Activated naive CD4-positive, alpha-beta T cell treated with anti-CD3 and anti-CD28 coated beads for 36 hours (primary cell): ENCODE results near the gene NSMF. TPM values are rescaled to one million over a fixed set of nuclear protein-coding genes. Genes with fewer than 3 reads are reported as not detected.
A peak's percentile ranks its signal among the peaks of the same experiment; 100 is the strongest.
"Not testable (repeated sequence)": the region's sequence is repeated elsewhere in the genome, so short reads cannot be mapped to it uniquely, and the experiment has no call there.

Experiments
- CTCF ChIA-PET: fragments of 350-600 bp; sonication (Branson Sonifier 250); formaldehyde crosslinking; loops from one replicate; lab custom pipeline; 2021; ENCODE audit warnings: antibody characterized with exemption; lab: Charles Lee
- DNase-seq: peaks from one replicate; pipeline ENCODE4 v3.0.0-alpha.2; 2020
- H3K27ac Mint-ChIP-seq: one replicate; pipeline ENCODE4 v1.8.0; 2021; ENCODE audit warnings: mild to moderate bottlenecking, mixed read lengths
- H3K27me3 Mint-ChIP-seq: one replicate; pipeline ENCODE4 v1.8.0; 2021; ENCODE audit warnings: low read depth, mixed read lengths
- H3K36me3 Mint-ChIP-seq: one replicate; pipeline ENCODE4 v1.8.0; 2021; ENCODE audit warnings: low read depth, mixed read lengths
- H3K4me1 Mint-ChIP-seq: one replicate; pipeline ENCODE4 v1.8.0; 2021; ENCODE audit warnings: low read depth, mixed read lengths
- H3K4me3 Mint-ChIP-seq: one replicate; pipeline ENCODE4 v1.8.0; 2021; ENCODE audit warnings: mild to moderate bottlenecking, moderate library complexity, mixed read lengths
- H3K9me3 Mint-ChIP-seq: one replicate; pipeline ENCODE4 v1.8.0; 2021; ENCODE audit warnings: mixed read lengths
- intact Hi-C: fragments of 100-400 bp; cut with micrococcal nuclease; formaldehyde crosslinking; loops from one replicate; pipeline ENCODE4 v1.15.1; 2023
- total RNA-seq, 2 experiments: library from RNA; stranded (reverse); gene quantifications; one replicate each; pipeline ENCODE4 v1.2.3, GENCODE V29; 2021

NSMF gene
- total RNA-seq, 2 experiments from 2014 or later = 33.2 to 35.7 TPM

- H3K4me1 Mint-ChIP-seq = peaks cover 39% of the 10 kb centered on the region
- intact Hi-C loops = loop anchor here (5.0 kb wide), 1 partner anchor 299 kb away; no protein-coding TSS in a partner anchor
- H3K9me3 Mint-ChIP-seq, H3K27me3 Mint-ChIP-seq, H3K4me3 Mint-ChIP-seq, DNase-seq, CTCF ChIA-PET, H3K27ac Mint-ChIP-seq: not testable (repeated sequence)
- H3K36me3 Mint-ChIP-seq = peaks cover 15% of the 10 kb centered on the region
Observed at GRCh38 chr9:137451264-137452005, 7.7 kb downstream of the NSMF start.

- Mint-ChIP-seq H3K4me1 (peaks cover 39% of the 10 kb centered on the region), H3K36me3 (peaks cover 13% of the 10 kb centered on the region)
- H3K27me3 Mint-ChIP-seq, DNase-seq, H3K4me3 Mint-ChIP-seq, H3K27ac Mint-ChIP-seq, H3K9me3 Mint-ChIP-seq, CTCF ChIA-PET: not testable (repeated sequence)
- intact Hi-C loops = loop anchor here (5.0 kb wide), 1 partner anchor 298 kb away; no protein-coding TSS in a partner anchor
Observed at GRCh38 chr9:137450539-137451222, 8.5 kb downstream of the NSMF start.

- Mint-ChIP-seq H3K36me3 (peaks cover 13% of the 10 kb centered on the region), H3K27ac (no peak overlapping the region), H3K4me3 (no peak overlapping the region), H3K27me3 (no peaks in the 10 kb centered on the region), H3K9me3 (no peaks in the 10 kb centered on the region), H3K4me1 (peaks cover 39% of the 10 kb centered on the region)
- no peak for DNase-seq
- CTCF ChIA-PET = no interaction called here
- intact Hi-C loops = loop anchor here (5.0 kb wide), 1 partner anchor 298 kb away; no protein-coding TSS in a partner anchor
Observed at GRCh38 chr9:137449931-137450538, 9.1 kb downstream of the NSMF start.

GRCh38 chr9:137449081-137449844 lies 9.9 kb downstream of the NSMF start:
- no peaks in the 10 kb centered on the region for H3K9me3 Mint-ChIP-seq
- H3K27me3 Mint-ChIP-seq = no peaks in the 10 kb centered on the region
- no peak for DNase-seq
- intact Hi-C loops = no loop called here
- peaks cover 31% of the 10 kb centered on the region for H3K4me1 Mint-ChIP-seq
- no peak overlapping the region for H3K4me3 Mint-ChIP-seq
- H3K36me3 Mint-ChIP-seq = peaks cover 9% of the 10 kb centered on the region
- H3K27ac Mint-ChIP-seq = no peak overlapping the region
- CTCF ChIA-PET = no interaction called here

GRCh38 chr9:137448602-137448962 lies 10.6 kb downstream of the NSMF start:
- peaks cover under 1% of the 10 kb centered on the region for H3K27me3 Mint-ChIP-seq
- CTCF ChIA-PET = no interaction called here
- peaks cover 28% of the 10 kb centered on the region for H3K4me1 Mint-ChIP-seq
- intact Hi-C loops = no loop called here
- H3K27ac Mint-ChIP-seq = no peak overlapping the region
- peaks cover 7% of the 10 kb centered on the region for H3K36me3 Mint-ChIP-seq
- no peak overlapping the region for H3K4me3 Mint-ChIP-seq
- H3K9me3 Mint-ChIP-seq = no peaks in the 10 kb centered on the region
- DNase-seq = no peak

- Mint-ChIP-seq H3K36me3 (peaks cover 6% of the 10 kb centered on the region), H3K27me3 (peaks cover 2% of the 10 kb centered on the region), H3K4me1 (peaks cover 24% of the 10 kb centered on the region), H3K9me3 (no peaks in the 10 kb centered on the region), H3K27ac (no peak overlapping the region), H3K4me3 (no peak overlapping the region)
- CTCF ChIA-PET = no interaction called here
- intact Hi-C loops = no loop called here
- no peak for DNase-seq
Observed at GRCh38 chr9:137447722-137448601, 11.2 kb downstream of the NSMF start.

GRCh38 chr9:137446851-137447471 lies 12.2 kb downstream of the NSMF start:
- no peak overlapping the region for H3K27ac Mint-ChIP-seq
- intact Hi-C loops = no loop called here
- peaks cover 17% of the 10 kb centered on the region for H3K4me1 Mint-ChIP-seq
- no peak overlapping the region for H3K4me3 Mint-ChIP-seq
- CTCF ChIA-PET = no interaction called here
- no peaks in the 10 kb centered on the region for H3K9me3 Mint-ChIP-seq
- H3K27me3 Mint-ChIP-seq = peaks cover 3% of the 10 kb centered on the region
- DNase-seq = no peak
- H3K36me3 Mint-ChIP-seq = peaks cover 3% of the 10 kb centered on the region

- CTCF ChIA-PET = interaction anchor here (1.6 kb wide), 1 partner anchor 23 kb away, joined by 6 read pairs; the partner anchor contains the start of genes EXD3 and NOXA1
- Mint-ChIP-seq H3K4me1 (peaks cover 15% of the 10 kb centered on the region), H3K4me3 (no peak overlapping the region), H3K36me3 (peaks cover 3% of the 10 kb centered on the region), H3K27me3 (peaks cover 5% of the 10 kb centered on the region), H3K27ac (no peak overlapping the region), H3K9me3 (no peaks in the 10 kb centered on the region)
- no peak for DNase-seq
- intact Hi-C loops = loop anchor here (1.0 kb wide), 2 partner anchors 23 to 152 kb away; partner anchors contain the start of genes EXD3 and NOXA1
Observed at GRCh38 chr9:137445930-137446431, 13.2 kb downstream of the NSMF start.

- Mint-ChIP-seq H3K4me1 (peaks cover 13% of the 10 kb centered on the region), H3K36me3 (peaks cover 3% of the 10 kb centered on the region), H3K27me3 (peaks cover 5% of the 10 kb centered on the region), H3K27ac (no peak overlapping the region), H3K9me3 (no peaks in the 10 kb centered on the region), H3K4me3 (no peak overlapping the region)
- peak; percentile 94 for DNase-seq
- CTCF ChIA-PET = interaction anchor here (1.6 kb wide), 1 partner anchor 23 kb away, joined by 6 read pairs; the partner anchor contains the start of genes EXD3 and NOXA1
- intact Hi-C loops = loop anchor here (1.0 kb wide), 2 partner anchors 22 to 151 kb away; partner anchors contain the start of genes EXD3 and NOXA1
Observed at GRCh38 chr9:137445275-137445807, 13.8 kb downstream of the NSMF start.

GRCh38 chr9:137444106-137444790 lies 14.9 kb downstream of the NSMF start:
- Mint-ChIP-seq H3K36me3 (no peaks in the 10 kb centered on the region), H3K27me3 (peaks cover 8% of the 10 kb centered on the region), H3K4me1 (peaks cover 13% of the 10 kb centered on the region), H3K27ac (no peak overlapping the region), H3K4me3 (no peak overlapping the region), H3K9me3 (no peaks in the 10 kb centered on the region)
- DNase-seq = no peak
- CTCF ChIA-PET = interaction anchor here (0.7 to 1.8 kb wide), 8 partner anchors 10 to 268 kb away, joined by 3 to 7 read pairs (median 4); partner anchors contain the start of genes EXD3, NOXA1 and NRARP
- intact Hi-C loops = no loop called here
